Measurements from ENCODE around the gene TRDMT1.

DNA sequence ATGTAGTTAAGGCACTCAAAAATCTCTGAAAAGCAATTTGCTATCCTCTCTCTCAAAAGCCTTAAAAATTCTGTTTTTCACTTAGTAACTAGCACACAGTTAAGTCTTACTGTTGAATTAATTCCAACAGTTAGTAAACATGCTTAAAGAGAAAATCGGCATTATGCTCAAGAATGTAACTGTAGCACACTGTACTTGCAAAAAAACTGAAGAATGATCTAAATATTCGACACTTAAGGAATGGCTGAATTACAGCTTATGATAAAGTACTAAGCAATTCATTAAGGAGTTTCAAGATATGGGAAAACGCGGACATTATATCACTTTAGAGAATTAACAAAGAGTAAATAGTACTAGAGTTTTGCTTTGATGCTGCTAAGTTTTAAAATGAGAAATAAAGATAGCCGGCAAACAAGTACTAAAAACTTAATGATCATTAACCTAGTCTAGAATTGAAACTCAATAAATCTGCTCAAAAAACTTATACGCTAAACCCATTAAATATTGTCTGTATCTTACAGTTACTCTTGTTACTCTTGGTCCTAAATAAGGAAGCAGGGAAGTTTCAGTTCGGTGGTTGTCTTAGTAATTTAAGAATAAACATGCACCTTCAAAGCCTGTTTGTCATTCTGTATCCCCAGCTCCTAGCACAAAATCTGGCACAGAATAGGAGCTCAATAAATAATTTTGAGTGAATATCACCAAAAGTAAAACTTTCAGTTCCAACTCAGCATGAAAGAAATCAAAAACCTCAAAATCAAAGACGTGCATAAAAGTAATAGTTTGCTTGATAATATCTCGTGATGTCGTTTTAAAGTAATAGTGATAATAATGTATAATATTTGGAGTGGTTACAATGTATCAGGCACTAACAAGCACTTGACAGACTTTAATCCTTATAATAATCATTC is 1.2 kb downstream of the TRDMT1 start:
- TF ChIP-seq CTCF (IDR thresholded peaks at IDR 0.05) (no peak), POLR2AphosphoS5 (IDR thresholded peaks at IDR 0.05) (no peak)

Measured in breast epithelium (tissue), 3 donors.